ENCODE results near the gene ARFGEF3. TPM values are rescaled to one million over a fixed set of nuclear protein-coding genes. Genes with fewer than 3 reads are reported as not detected.

Gene ARFGEF3
- total RNA-seq, 1 donor = under 0.01 TPM

DNA sequence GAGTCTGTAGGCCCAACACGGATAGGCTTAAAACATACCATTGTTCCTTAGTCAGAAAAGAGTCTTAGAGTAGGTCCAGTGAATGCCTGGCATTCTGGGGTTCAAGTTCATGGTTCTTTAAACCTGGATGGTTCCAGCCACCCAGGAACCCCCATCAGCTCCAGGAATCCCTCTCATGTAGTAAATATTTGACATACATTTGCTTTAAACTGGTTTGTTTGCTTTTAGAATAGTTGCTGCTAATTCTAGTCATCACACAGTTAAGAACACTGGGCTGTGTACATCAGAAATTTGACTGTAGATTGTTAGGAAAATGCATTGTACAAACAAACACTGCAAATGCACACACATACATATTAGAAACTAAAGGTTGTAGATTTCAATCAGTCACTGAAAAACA is 87.1 kb downstream of the ARFGEF3 start:
- Histone ChIP-seq H3K27me3 (ENCODE audit: insufficient read depth, low read length) (no peaks in the 10 kb centered on the region), H2AFZ (ENCODE audit: low read length) (no peak overlapping the region), H4K20me1 (ENCODE audit: insufficient read depth, low read length) (no peaks in the 10 kb centered on the region), H3K4me2 (ENCODE audit: insufficient read depth, low read length) (no peak overlapping the region), H3K4me1 (ENCODE audit: insufficient read depth, low read length) (peaks cover 3% of the 10 kb centered on the region), H3K36me3 (ENCODE audit: insufficient read depth, low read length) (no peaks in the 10 kb centered on the region), H3K79me2 (ENCODE audit: insufficient read depth, low read length) (no peaks in the 10 kb centered on the region), H3K9me3 (ENCODE audit: low read depth, low read length) (no peaks in the 10 kb centered on the region), H3K27ac (ENCODE audit: low read depth, low read length) (no peak overlapping the region), H3K4me3 (ENCODE audit: insufficient read depth, low read length) (no peak overlapping the region)
- DNase-seq (ENCODE audit: insufficient read length, low spot score, missing footprints) = peak; percentile 58
- TF ChIP-seq, protein P1, sequence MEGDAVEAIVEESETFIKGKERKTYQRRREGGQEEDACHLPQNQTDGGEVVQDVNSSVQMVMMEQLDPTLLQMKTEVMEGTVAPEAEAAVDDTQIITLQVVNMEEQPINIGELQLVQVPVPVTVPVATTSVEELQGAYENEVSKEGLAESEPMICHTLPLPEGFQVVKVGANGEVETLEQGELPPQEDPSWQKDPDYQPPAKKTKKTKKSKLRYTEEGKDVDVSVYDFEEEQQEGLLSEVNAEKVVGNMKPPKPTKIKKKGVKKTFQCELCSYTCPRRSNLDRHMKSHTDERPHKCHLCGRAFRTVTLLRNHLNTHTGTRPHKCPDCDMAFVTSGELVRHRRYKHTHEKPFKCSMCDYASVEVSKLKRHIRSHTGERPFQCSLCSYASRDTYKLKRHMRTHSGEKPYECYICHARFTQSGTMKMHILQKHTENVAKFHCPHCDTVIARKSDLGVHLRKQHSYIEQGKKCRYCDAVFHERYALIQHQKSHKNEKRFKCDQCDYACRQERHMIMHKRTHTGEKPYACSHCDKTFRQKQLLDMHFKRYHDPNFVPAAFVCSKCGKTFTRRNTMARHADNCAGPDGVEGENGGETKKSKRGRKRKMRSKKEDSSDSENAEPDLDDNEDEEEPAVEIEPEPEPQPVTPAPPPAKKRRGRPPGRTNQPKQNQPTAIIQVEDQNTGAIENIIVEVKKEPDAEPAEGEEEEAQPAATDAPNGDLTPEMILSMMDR (IDR thresholded peaks at IDR 0.05; ENCODE audit: extremely low read depth, low read depth, low read length) = no peak

DNA sequence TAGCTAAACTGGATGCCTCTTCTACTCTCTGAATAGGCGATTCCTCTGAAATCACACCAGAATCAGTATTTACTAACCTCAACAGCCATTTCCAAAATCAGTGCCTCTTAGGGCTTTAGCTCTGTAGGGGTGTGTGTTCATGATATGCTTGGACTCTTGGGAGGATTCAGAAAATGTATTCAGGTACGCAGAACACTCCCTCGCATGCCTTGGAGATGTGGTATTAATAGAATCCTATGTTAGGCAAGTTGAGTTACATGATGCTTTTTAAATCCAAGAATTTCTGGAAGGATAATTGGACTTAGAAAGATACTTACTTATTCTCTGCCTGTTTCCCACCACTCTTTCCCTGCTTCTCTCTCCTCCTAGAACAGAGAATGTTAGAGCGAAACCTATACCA is 88.3 kb downstream of the ARFGEF3 start:
- DNase-seq (ENCODE audit: insufficient read length, low spot score, missing footprints) = no peak
- Histone ChIP-seq H3K27ac (ENCODE audit: low read depth, low read length) (no peak overlapping the region), H4K20me1 (ENCODE audit: insufficient read depth, low read length) (no peaks in the 10 kb centered on the region), H3K4me2 (ENCODE audit: insufficient read depth, low read length) (no peak overlapping the region), H3K4me1 (ENCODE audit: insufficient read depth, low read length) (peaks cover 3% of the 10 kb centered on the region), H2AFZ (ENCODE audit: low read length) (no peak overlapping the region), H3K4me3 (ENCODE audit: insufficient read depth, low read length) (no peak overlapping the region), H3K79me2 (ENCODE audit: insufficient read depth, low read length) (no peaks in the 10 kb centered on the region), H3K36me3 (ENCODE audit: insufficient read depth, low read length) (no peaks in the 10 kb centered on the region), H3K27me3 (ENCODE audit: insufficient read depth, low read length) (no peaks in the 10 kb centered on the region), H3K9me3 (ENCODE audit: low read depth, low read length) (no peaks in the 10 kb centered on the region)
- TF ChIP-seq, protein P1 (IDR thresholded peaks at IDR 0.05; ENCODE audit: extremely low read depth, low read depth, low read length) = no peak

DNA sequence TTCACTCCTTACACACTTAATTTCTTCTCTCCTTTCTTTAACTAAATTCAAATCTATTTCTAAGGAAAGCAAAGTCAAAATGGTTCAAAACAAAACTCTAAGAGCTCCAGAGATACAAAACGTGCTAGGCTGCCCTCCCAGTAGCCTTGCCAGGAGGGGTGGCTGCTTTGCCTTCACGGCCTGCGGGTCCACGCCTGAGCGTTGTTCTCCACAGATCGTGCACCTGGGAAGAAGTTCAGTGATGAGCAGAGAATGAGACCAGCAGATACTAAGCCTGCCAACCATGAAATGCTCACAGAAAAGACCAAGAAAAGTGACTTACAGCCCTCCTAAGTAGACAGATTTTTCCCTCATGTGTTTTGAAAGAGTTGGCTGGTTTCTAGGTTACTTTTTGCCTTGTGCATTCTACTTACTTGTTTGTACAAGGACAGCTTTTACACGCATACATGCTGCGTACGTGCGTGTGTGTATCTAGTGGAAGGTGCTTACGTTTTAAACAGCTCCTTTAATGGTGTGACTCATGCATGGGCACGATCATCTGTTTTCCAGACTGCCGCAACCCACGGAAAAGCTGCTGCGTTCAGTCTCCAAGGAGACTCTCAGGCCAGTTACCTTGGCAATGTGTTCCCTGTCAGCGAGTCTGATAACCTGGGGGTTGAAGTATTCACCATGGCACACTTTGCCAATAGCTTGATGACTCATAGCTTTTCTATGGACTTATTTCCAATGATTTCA is 88.9 kb downstream of the ARFGEF3 start:
- H3K4me3 ChIP-seq (ENCODE audit: insufficient read depth, low read length) = no peak overlapping the region
- H2AFZ ChIP-seq (ENCODE audit: low read length) = no peak overlapping the region
- no peaks in the 10 kb centered on the region for H3K79me2 ChIP-seq (ENCODE audit: insufficient read depth, low read length)
- H3K27ac ChIP-seq (ENCODE audit: low read depth, low read length) = no peak overlapping the region
- peaks cover 3% of the 10 kb centered on the region for H3K4me1 ChIP-seq (ENCODE audit: insufficient read depth, low read length)
- H3K36me3 ChIP-seq (ENCODE audit: insufficient read depth, low read length) = no peaks in the 10 kb centered on the region
- H3K27me3 ChIP-seq (ENCODE audit: insufficient read depth, low read length) = no peaks in the 10 kb centered on the region
- no peaks in the 10 kb centered on the region for H4K20me1 ChIP-seq (ENCODE audit: insufficient read depth, low read length)
- TF ChIP-seq, protein P1 (IDR thresholded peaks at IDR 0.05; ENCODE audit: extremely low read depth, low read depth, low read length) = no peak
- H3K4me2 ChIP-seq (ENCODE audit: insufficient read depth, low read length) = peak overlapping the region; percentile 43
- H3K9me3 ChIP-seq (ENCODE audit: low read depth, low read length) = no peaks in the 10 kb centered on the region
- peak; percentile 80 for DNase-seq (ENCODE audit: insufficient read length, low spot score, missing footprints)

DNA sequence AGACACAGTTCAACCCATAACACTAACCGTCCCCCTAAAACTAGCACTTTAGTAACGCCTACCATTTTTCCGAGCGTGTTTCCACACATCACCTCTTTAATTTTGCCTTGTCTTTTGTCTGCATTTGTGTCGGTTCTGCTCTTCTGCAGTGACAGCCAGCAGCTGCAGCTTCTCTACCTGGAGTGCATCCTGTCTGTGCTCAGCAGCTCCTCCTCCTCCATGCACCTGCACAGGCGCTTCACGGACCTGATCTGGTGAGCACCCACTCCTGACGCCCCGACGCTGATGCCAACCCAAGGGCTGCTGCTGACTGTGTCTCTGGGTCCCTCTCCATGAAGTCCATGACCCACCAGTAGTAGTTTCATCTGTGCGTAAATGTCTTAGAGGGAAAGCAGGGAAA is 92.0 kb downstream of the ARFGEF3 start:
- Histone ChIP-seq H3K4me2 (ENCODE audit: insufficient read depth, low read length) (no peak overlapping the region), H3K9me3 (ENCODE audit: low read depth, low read length) (no peaks in the 10 kb centered on the region), H3K27me3 (ENCODE audit: insufficient read depth, low read length) (no peaks in the 10 kb centered on the region), H3K36me3 (ENCODE audit: insufficient read depth, low read length) (no peaks in the 10 kb centered on the region), H3K4me1 (ENCODE audit: insufficient read depth, low read length) (peaks cover 3% of the 10 kb centered on the region), H3K79me2 (ENCODE audit: insufficient read depth, low read length) (no peaks in the 10 kb centered on the region), H3K27ac (ENCODE audit: low read depth, low read length) (no peak overlapping the region), H4K20me1 (ENCODE audit: insufficient read depth, low read length) (no peaks in the 10 kb centered on the region), H3K4me3 (ENCODE audit: insufficient read depth, low read length) (no peak overlapping the region), H2AFZ (ENCODE audit: low read length) (no peak overlapping the region)
- no peak for DNase-seq (ENCODE audit: insufficient read length, low spot score, missing footprints)
- TF ChIP-seq, protein P1 (IDR thresholded peaks at IDR 0.05; ENCODE audit: extremely low read depth, low read depth, low read length) = no peak
